ENCODE data around the gene LPP. TPM values are rescaled to one million over a fixed set of nuclear protein-coding genes. Genes with fewer than 3 reads are reported as not detected.

The LPP gene
- total RNA-seq, 1 experiment from 2014 or later, result 54.0 TPM

GRCh38 chr3:188403404-188403803, 249.4 kb downstream of the LPP start:
- Histone ChIP-seq H3K4me3 (replicated peaks in 1 of 2; ENCODE audit: low read depth in 1 of 2, low read length in 2 of 2) (no peak overlapping the region), H3K36me3 (ENCODE audit: control insufficient read depth in 1 of 2, insufficient read depth in 2 of 2, low read length in 2 of 2) (no peaks in the 10 kb centered on the region), H3K9ac (ENCODE audit: low read length) (no peak overlapping the region), H3K4me1 (ENCODE audit: control insufficient read depth in 1 of 2, insufficient read depth in 2 of 2, low read length in 2 of 2) (no peaks in the 10 kb centered on the region), H4K20me1 (ENCODE audit: insufficient read depth) (no peaks in the 10 kb centered on the region), H2AFZ (ENCODE audit: low read depth, low read length, poor library complexity, severe bottlenecking) (no peak overlapping the region), H3K9me3 (ENCODE audit: control insufficient read depth in 1 of 2, insufficient read depth in 1 of 2, low read depth in 1 of 2, low read length in 2 of 2) (no peaks in the 10 kb centered on the region), H3K27ac (ENCODE audit: low read depth, low read length) (no peak overlapping the region), H3K27me3 (ENCODE audit: insufficient read depth, low read length) (no peaks in the 10 kb centered on the region), H3K9me2 (ENCODE audit: insufficient read depth) (no peaks in the 10 kb centered on the region), H3K79me2 (ENCODE audit: insufficient read depth, low read length) (peaks cover 6% of the 10 kb centered on the region; the same call in 1 of the 2 replicates), H3K4me2 (ENCODE audit: low read length) (no peak overlapping the region)
- ChIA-PET CTCF (interaction anchor here (1.1 kb wide), 1 partner anchor 656 kb away, joined by 3 read pairs; no protein-coding TSS in a partner anchor), POLR2A (no interaction called here), RAD21 (ENCODE audit: low non-redundant PET in 1 of 2, low total read pairs in 2 of 2, uncharacterized antibody in 2 of 2, unreplicated experiment in 2 of 2) (no interaction called here)
- no peak for ATAC-seq
- intact Hi-C loops (cut with micrococcal nuclease), result no loop called here
- no peak for TF ChIP-seq POLR2A (IDR thresholded peaks at IDR 0.05; ENCODE audit: borderline replicate concordance, extremely low read depth, insufficient read depth, insufficient read length)
- TF ChIP-seq ATF3 (IDR thresholded peaks at IDR 0.05), result no peak
- TF ChIP-seq MAX (IDR thresholded peaks at IDR 0.05), result no peak
- TF ChIP-seq ZFX (IDR thresholded peaks at IDR 0.05), result no peak
- no peak for TF ChIP-seq CBX3 (IDR thresholded peaks at IDR 0.05; ENCODE audit: low read depth)
- no peak for TF ChIP-seq EZH2 (IDR thresholded peaks at IDR 0.05)
- no peak for TF ChIP-seq CEBPB (IDR thresholded peaks at IDR 0.05; ENCODE audit: low read depth)
- TF ChIP-seq SRF (IDR thresholded peaks at IDR 0.05; ENCODE audit: low read depth), result no peak
- BruUV-seq (replicated peaks), result no TSS peak
- no peak for DNase-seq (ENCODE audit: low read depth, low spot score)

- no peak for DNase-seq (ENCODE audit: low read depth, low spot score)
- no peaks in the 10 kb centered on the region for H4K20me1 ChIP-seq (ENCODE audit: insufficient read depth)
- H3K36me3 ChIP-seq (ENCODE audit: control insufficient read depth in 1 of 2, insufficient read depth in 2 of 2, low read length in 2 of 2), result no peaks in the 10 kb centered on the region
- H3K27ac ChIP-seq (ENCODE audit: low read depth, low read length), result no peak overlapping the region
- peaks cover 6% of the 10 kb centered on the region; the same call in 1 of the 2 replicates for H3K79me2 ChIP-seq (ENCODE audit: insufficient read depth, low read length)
- H3K4me2 ChIP-seq (ENCODE audit: low read length), result no peak overlapping the region
- POLR2A ChIA-PET, result no interaction called here
- no peaks in the 10 kb centered on the region for H3K9me2 ChIP-seq (ENCODE audit: insufficient read depth)
- H2AFZ ChIP-seq (ENCODE audit: low read depth, low read length, poor library complexity, severe bottlenecking), result no peak overlapping the region
- no peaks in the 10 kb centered on the region for H3K4me1 ChIP-seq (ENCODE audit: control insufficient read depth in 1 of 2, insufficient read depth in 2 of 2, low read length in 2 of 2)
- RAD21 ChIA-PET (ENCODE audit: low non-redundant PET in 1 of 2, low total read pairs in 2 of 2, uncharacterized antibody in 2 of 2, unreplicated experiment in 2 of 2), result no interaction called here
- no TSS peak for BruUV-seq (replicated peaks)
- no peaks in the 10 kb centered on the region for H3K27me3 ChIP-seq (ENCODE audit: insufficient read depth, low read length)
- no peak overlapping the region for H3K4me3 ChIP-seq (replicated peaks in 1 of 2; ENCODE audit: low read depth in 1 of 2, low read length in 2 of 2)
- CTCF ChIA-PET, result interaction anchor here (1.1 kb wide), 1 partner anchor 657 kb away, joined by 3 read pairs; no protein-coding TSS in a partner anchor
- no peaks in the 10 kb centered on the region for H3K9me3 ChIP-seq (ENCODE audit: control insufficient read depth in 1 of 2, insufficient read depth in 1 of 2, low read depth in 1 of 2, low read length in 2 of 2)
- intact Hi-C loops (cut with micrococcal nuclease), result no loop called here
- no peak overlapping the region for H3K9ac ChIP-seq (ENCODE audit: low read length)
- no peak for ATAC-seq
- TF ChIP-seq RAD21 (IDR thresholded peaks at IDR 0.05; ENCODE audit: low read depth), result peak; percentile 46
- TF ChIP-seq CTCF (IDR thresholded peaks at IDR 0.05 in 2 of 3, conservative IDR thresholded peaks at IDR 0.05 in 1 of 3; ENCODE audit: borderline replicate concordance in 1 of 3, insufficient read depth in 1 of 3, low read depth in 2 of 3, low read length in 2 of 3), result 0 out of 6 replicates have a peak, but pooled peaks of 1 of the 3 experiments have one; percentile 13
- TF ChIP-seq EZH2phosphoT487 (IDR thresholded peaks at IDR 0.05; ENCODE audit: borderline replicate concordance), result no peak
- no peak for TF ChIP-seq REST (IDR thresholded peaks at IDR 0.05; ENCODE audit: low read depth)
- no peak for TF ChIP-seq POLR2A (IDR thresholded peaks at IDR 0.05; ENCODE audit: borderline replicate concordance, extremely low read depth, insufficient read depth, insufficient read length)
Measured at GRCh38 chr3:188404124-188404523, 250.2 kb downstream of the LPP start.
